ENCODE data around the gene CPXM1.

The CPXM1 gene

GRCh38 chr20:2747676-2748235 is 52.7 kb downstream of the CPXM1 start:
- no peak for DNase-seq

GRCh38 chr20:2746636-2747265 is 53.7 kb downstream of the CPXM1 start:
- DNase-seq = no peak

GRCh38 chr20:2745936-2746635 is 54.3 kb downstream of the CPXM1 start:
- DNase-seq = no peak

- DNase-seq = no peak
Measured at GRCh38 chr20:2745060-2745910, 55.1 kb downstream of the CPXM1 start.

Data from CD4-positive, alpha-beta T cell treated with Interleukin-4 for 4 hours (primary cell).